CD4-positive, alpha-beta T cell treated with Interleukin-17A for 1 hour (primary cell): ENCODE measurements around the gene ORMDL3.
"Not testable (repeated sequence)": the region's sequence is repeated elsewhere in the genome, so short reads cannot be mapped to it uniquely, and the experiment has no call there.

Source experiments
- DNase-seq: peaks from one replicate; pipeline ENCODE4 v3.0.0-alpha.2; 2020

ORMDL3 gene

DNA sequence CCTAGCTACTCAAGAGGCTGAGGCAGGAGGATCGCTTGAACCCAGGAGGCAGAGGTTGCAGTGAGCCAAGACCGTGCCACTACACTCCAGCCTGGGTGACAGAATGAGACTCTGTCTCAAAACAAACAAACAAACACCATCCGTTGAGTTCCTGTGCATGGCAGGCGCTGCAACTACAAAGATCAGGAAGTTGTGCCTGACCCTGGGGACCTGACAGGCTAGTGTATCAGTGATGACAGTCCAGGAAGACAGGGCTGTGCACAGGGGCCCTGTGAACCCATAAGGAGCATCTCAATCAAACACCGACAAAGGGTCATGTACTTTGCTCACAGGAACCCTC is 21.1 kb upstream of the ORMDL3 start:
- not testable (repeated sequence) for DNase-seq

DNA sequence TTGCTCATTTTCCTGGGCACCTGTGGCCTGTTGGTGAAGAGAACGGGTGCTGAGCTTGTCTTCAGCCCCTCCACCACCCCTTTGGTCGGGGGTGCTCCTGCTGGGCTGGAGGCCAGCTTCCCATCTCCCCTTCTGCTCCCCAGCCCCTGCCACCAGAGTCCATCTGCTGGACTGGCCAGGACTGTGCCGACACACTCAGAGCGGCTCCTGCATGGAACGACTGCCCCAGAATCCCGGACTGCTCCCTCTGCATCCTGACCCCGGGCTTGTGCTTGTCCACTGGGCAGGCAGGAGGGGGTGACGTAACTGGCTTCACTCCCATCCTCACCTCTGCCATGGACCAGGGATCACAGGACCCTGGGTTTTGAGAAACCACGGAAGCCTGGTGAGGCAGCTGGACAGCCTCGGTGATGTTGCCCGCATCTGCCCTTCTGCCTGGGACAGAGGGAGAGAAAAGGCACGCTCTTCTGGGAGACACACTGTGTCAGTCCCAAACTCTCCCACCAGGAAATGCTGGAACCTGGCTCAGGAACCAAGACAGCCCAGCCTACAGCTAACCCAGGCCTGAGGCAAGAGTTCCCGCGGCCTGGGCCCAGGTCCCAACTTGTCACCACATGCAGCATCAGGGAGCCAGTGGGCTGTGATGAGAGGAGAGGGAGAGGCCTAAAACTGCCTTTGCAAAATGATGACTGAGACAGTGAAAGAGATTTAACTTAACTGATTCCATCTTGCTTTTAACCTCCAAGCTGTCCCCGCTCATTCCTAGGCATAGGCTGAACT is 19.3 kb upstream of the ORMDL3 start:
- DNase-seq: no peak

- no peak for DNase-seq
Observed at GRCh38 chr17:39944393-39944711, 17.0 kb upstream of the ORMDL3 start.

DNA sequence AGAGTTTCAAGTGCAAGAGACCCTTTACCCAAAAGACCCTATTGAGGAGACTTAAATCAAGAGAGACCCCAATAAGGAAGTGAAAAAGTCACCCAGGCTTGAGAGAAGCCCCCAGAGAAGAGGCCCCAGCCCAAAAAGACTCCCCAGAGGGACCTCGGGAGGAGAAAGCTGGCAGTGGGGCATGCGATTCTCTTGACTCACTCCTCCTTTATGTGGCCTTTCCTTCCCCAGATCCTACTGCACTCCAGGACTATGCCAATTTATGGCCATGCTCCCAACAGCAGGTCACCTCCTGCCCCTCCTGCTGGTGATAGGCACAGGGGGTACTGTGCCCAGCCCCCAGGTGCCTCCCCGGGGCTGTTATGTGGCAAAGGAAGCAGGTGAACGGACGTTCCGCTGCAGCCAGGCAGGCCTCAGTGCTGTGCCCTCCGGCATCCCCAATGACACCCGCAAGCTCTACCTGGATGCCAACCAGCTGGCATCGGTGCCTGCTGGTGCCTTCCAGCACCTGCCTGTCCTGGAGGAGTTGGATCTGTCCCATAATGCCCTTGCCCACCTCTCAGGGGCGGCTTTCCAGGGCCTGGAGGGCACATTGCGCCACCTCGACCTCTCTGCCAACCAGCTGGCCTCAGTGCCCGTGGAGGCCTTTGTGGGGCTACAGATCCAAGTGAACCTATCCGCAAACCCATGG is 16.4 kb upstream of the ORMDL3 start:
- DNase-seq: no peak

- peak; percentile 53 for DNase-seq
Observed at GRCh38 chr17:39939588-39940419, 12.4 kb upstream of the ORMDL3 start.

DNA sequence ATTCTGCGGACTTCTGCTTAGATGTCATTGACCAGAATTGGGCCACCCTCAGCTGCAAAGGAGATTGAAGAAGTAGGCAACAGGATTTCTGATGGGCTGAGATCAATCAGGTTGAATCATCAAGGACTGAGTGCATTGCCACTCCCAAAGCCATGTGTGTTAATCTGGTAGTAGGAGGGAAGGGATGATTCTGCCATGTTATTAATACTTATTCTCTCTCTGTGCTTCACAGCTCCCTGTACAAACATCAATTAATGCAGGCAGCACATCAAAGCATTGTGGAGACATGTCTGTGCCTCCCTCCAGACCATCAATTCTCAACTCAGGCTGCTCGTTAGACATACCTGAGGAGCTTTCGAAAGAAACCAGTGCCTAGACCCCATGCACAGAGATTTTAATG is 11.7 kb upstream of the ORMDL3 start:
- no peak for DNase-seq

DNA sequence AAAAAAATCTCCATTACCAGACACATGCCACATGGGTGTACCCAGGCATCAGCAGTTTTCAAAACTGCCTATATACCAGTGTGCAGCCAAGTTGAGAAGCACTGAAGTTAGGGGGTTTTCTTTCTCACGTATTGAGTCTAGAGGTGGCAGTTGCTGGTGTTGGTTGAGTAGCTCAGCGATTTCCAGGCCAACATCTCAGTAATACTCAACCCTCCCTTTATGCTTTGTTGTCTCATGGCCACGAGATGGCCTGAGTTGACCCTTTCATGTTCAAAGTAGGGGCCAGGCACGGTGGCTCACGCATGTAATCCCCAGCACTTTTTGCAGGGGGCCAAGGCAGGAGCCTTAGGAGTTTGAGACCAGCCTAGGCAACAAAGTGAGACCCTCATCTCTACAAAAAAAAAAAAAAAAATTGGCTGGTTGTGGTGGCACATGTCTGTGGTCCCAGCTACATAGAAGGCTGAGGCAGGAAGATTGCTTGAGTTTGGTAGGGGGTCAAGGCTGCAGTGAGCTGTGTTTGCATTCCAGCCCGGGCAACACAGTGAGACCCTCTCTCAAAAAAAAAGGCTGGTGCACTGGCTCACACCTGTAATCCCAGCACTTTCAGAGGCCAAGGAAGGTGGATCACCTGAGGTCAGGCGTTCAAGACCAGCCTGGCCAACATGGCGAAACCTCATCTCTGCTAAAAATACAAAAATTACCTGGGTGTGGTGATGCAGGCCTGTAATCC is 10.9 kb upstream of the ORMDL3 start:
- DNase-seq: no peak

DNA sequence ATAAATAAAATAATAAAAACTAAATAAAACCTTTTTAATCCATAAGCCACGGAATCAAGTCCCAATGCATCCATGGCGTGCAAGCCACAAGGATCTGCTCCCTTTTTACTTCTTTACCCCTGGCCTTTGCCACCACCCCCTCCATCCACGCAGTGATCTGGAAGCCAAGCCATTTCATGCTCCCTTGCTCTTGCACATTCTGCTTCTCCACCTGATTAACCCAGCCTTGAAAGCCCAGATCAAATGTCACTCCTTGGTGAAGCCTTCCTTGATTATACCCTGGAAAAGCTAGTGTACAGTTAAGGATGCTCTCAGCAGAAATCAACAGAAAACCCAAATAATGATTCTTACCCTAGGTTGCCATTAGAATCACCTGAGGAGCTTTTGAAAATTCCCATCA is 10.0 kb upstream of the ORMDL3 start:
- DNase-seq: no peak

- no peak for DNase-seq
Observed at GRCh38 chr17:39935909-39936308, 8.5 kb upstream of the ORMDL3 start.

DNA sequence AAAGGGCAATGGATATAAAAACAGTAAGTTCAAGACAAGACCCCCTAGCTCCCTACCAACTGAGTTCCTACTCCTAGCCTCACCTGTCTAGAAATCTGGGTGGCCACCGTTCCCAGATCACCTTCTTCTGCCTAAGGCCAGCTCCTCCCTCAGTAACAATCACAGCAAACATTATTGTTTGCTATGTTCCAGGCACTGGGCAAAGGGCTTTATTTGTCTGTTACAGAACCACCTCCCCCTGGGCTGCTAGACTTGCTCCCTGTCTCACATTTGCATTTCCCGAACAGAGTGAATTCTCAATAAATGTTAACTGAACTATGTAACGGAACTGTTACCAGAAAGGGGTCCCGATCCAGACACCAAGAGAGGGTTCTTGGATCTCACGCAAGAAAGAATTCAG is 6.9 kb upstream of the ORMDL3 start:
- DNase-seq: no peak

DNA sequence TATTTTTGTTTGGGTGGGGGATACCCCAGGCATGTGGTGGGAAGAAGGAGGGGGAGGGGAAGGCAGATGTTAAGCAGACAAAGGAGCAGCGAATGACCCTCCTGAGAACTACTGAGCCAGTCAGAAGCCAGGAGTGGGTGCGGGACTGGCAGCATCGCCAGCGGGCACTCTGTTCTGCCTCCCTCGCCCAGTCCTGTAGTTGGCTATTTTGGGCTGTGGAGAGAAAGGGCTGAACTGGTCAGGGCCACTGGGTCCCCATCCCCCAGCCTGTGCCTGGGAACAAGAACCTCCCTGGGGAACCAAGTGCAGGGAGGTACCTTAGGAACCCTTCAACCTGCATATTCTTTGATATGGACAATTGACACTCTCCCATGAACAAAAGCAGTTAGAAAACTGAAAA is 6.5 kb upstream of the ORMDL3 start:
- DNase-seq: no peak

- no peak for DNase-seq
Observed at GRCh38 chr17:39929646-39930407, 2.4 kb upstream of the ORMDL3 start.

- no peak for DNase-seq
Observed at GRCh38 chr17:39928858-39929645, 1.7 kb upstream of the ORMDL3 start.

DNA sequence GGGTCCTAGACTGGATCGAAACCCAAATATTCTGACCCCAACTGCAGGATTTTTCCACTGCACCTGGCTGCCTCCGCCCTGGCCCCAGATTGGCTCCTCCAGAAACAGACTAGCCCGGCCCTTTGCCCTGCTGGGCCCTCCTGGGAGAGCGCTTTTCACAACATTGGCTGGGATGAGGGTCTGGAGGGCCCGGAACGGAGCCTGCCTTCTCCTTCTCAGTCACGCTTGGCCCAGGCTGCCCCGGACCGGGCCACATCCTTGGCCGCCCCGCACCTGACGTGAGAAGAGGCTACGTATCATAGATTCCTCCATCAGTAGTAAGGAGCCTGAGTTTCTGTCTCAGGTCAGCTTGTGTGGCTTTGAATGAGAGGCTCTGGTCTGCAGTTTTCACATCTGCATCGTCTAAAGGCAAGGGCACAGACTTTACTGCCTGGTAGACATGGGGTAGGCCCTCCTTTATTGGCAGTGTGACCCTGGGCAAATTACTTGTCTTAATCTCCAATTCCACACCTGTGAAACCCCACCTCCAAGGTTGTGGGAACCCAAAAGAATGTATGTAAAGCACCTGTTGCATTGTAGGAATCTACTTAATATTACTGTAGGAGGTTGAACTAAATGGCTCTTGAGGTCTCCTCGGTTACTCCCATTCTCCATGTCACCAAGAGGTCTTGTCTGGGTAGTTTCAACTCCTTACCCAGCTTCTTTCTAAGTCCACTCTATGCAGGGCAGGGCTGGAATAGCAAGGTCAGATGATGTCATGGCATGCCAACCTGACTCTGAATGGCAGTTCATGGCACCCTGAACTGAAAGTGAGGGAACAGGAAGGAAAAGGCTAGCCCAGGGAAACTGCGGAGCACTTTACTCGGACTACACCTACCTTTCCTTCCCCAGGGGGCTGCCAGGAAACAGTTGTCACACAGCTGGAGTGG is 792 bp upstream of the ORMDL3 start:
- no peak for DNase-seq

DNA sequence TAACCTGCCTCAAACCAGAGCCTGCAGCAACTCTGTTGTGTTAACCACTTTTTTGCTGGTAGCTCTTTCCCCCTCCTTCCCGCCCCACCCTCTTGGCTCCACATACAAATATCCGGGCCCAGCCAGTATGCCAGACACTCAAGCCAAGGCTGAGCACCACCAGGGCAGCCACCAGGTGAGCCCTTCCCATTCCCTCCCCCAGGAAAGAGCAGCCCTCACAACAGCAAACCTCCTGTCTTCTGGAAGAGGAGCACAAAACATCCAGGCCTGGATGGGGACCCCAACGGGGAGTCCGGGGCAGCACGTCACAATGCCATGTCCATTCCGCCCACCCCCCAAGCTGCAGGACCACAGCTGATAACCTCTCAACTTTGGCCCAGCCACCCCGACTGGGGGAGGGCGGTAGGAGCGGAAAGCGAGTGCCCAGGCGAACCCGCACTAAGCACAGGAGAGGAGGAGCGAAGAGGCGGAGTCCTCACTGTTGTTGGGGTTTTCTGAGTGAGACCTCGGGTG is 757 bp downstream of the ORMDL3 start:
- DNase-seq: peak; percentile 79

- DNase-seq: no peak
Observed at GRCh38 chr17:39926135-39926587, 1.2 kb downstream of the ORMDL3 start.

- DNase-seq: peak; percentile 6
Observed at GRCh38 chr17:39925282-39926134, 1.9 kb downstream of the ORMDL3 start.

DNA sequence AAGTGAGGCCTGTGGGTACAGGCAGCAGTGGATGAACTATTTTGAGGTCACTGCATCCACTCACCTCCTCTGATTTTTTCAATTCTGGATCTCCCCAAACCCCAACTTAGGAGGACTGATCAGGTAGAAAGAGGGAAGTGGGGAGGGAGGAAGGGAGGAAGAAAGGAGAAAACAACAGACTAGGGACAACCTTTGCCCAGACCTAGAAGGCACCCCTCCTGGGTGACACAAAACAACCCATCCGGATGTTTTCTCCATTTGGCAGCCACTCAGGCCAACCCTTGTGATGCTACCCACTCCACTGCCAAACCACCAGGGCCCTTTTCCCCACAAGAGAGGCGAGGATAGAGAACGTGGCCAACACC is 2.7 kb downstream of the ORMDL3 start:
- no peak for DNase-seq
